Right lobe of liver (tissue), 6 donors: ENCODE results near the gene KCTD2. TPM values are rescaled to one million over a fixed set of nuclear protein-coding genes. Genes with fewer than 3 reads are reported as not detected.
"Not testable (repeated sequence)": the region's sequence is repeated elsewhere in the genome, so short reads cannot be mapped to it uniquely, and the experiment has no call there.

ENCODE experiments used
- ATAC-seq, 4 donors: fragments of 200-7000 bp; cut with Tn5 transposase; one replicate each; pipeline ENCODE4 v1.9.1; 2020; ENCODE audit warnings: mild to moderate bottlenecking in 4 of 4, moderate library complexity in 4 of 4
- DNase-seq, 3 donors: peaks; one replicate each; pipeline ENCODE4 v3.0.0-alpha.2; 2020
- H3K27ac ChIP-seq, 3 donors: fragments of 200-600 bp; one replicate each; pipeline ENCODE4 v1.8.0; 2022
- H3K27me3 ChIP-seq, 2 donors: fragments of 200-600 bp; one replicate each; pipeline ENCODE4 v1.8.0; 2022
- H3K36me3 ChIP-seq, 4 donors: fragments of 200-600 bp; sonication (generic) in 1 of 4; one replicate each; pipeline versions ENCODE4 v1.5.1 to v1.8.0; 2017 to 2022; ENCODE audit warnings: control low read depth in 1 of 4
- H3K4me1 ChIP-seq, 4 donors: fragments of 200-600 bp; sonication (generic) in 1 of 4; one replicate each; pipeline versions ENCODE4 v1.5.1 to v1.8.0; 2017 to 2022; ENCODE audit warnings: control low read depth in 1 of 4
- H3K4me3 ChIP-seq, 3 donors: fragments of 200-600 bp; one replicate each; pipeline ENCODE4 v1.8.0; 2022
- H3K9me3 ChIP-seq, 4 donors: fragments of 200-600 bp; sonication (generic) in 1 of 4; one replicate each; pipeline versions ENCODE4 v1.5.1 to v1.8.0; 2017 to 2022; ENCODE audit warnings: control low read depth in 1 of 4
- CTCF ChIP-seq, 4 donors: fragments of 200-600 bp in 3 of 4; fragments of 450-650 bp in 1 of 4; IDR thresholded peaks; one replicate each; pipeline versions ENCODE4 v1.5.1 to v1.8.0; 2016 to 2022; ENCODE audit warnings: antibody characterized with exemption in 4 of 4, mild to moderate bottlenecking in 2 of 4
- POLR2A ChIP-seq: fragments of 450-650 bp; IDR thresholded peaks from one replicate; pipeline ENCODE4 v1.6.1; 2017; ENCODE audit warnings: antibody characterized with exemption, mild to moderate bottlenecking
- WGBS: methylation state at CpG from one replicate; pipeline ENCODE4 v1.1.6; 2018; ENCODE audit warnings: low coverage, low lambda C conversion rate; ENCODE audit not compliant: insufficient coverage; ENCODE audit errors: missing lambda C conversion rate; 5-methylcytosine and 5-hydroxymethylcytosine counted together
- intact Hi-C, 2 donors: fragments of 100-400 bp; cut with DNase I; formaldehyde crosslinking; loops; one replicate each; pipeline versions ENCODE4 v1.11.2 to v1.14.1; 2022
- total RNA-seq, 6 experiments: library from RNA; depleted of rRNA in 2 of 6; stranded (reverse); fragments of >200 nt in 2 of 6; fragmentation: NEBNext Ultra II Directional in 3 of 6; extraction: Animal tissue kit (Norgen Biotek cat#: 25700) in 3 of 6; gene quantifications; one replicate each; pipeline versions ENCODE4 v1.1.0 to v1.2.4, GENCODE V29; 2016 to 2023
- donor health status: DM: no; HTN: yes; CAD: no.
- donor health status: DM: no; HTN: no; CAD: no.
- donor health status: DM: no; HTN: no; CAD: no.
- donor health status: DM: no; HTN: yes; CAD: no.
- donor health status: DM: no; HTN: yes; CAD: no.

Gene KCTD2
- total RNA-seq, 6 experiments from 2014 or later, result 7.2 to 10.3 (median 8.1) TPM

- WGBS, result 89% methylated on average over 7 of the region's 7 CpGs
- no peak overlapping the region for H3K4me3 ChIP-seq
- H3K9me3 ChIP-seq, result no peaks in the 10 kb centered on the region
- peaks cover 0 to 25% (median 9%) of the 10 kb centered on the region in 4 donors for H3K36me3 ChIP-seq
- intact Hi-C loops, result loop anchor here in 1 of 2 donors (5.0 kb wide), 1 partner anchor 37 kb away; no protein-coding TSS in a partner anchor
- H3K27ac ChIP-seq, result no peak overlapping the region
- no peak for DNase-seq
- TF ChIP-seq POLR2A (no peak), CTCF (IDR thresholded peaks at IDR 0.05) (no peak)
- no peak for ATAC-seq
- no peaks in the 10 kb centered on the region for H3K27me3 ChIP-seq
- peaks cover 0 to 21% (median 10%) of the 10 kb centered on the region in 4 donors for H3K4me1 ChIP-seq
Measured at GRCh38 chr17:75044716-75045115, 2.3 kb upstream of the KCTD2 start.

- 16% methylated on average over 19 of the region's 25 CpGs for WGBS
Measured at GRCh38 chr17:75045946-75046406, 1.0 kb upstream of the KCTD2 start.

GRCh38 chr17:75047398-75048098 is 523 bp downstream of the KCTD2 start:
- intact Hi-C loops, result no loop called here
- WGBS, result 4% methylated on average over 11 of the region's 38 CpGs
- peak overlapping the region; percentile 49 to 85 (median 64) for H3K27ac ChIP-seq

More at GRCh38 chr17:75045946-75046406, 1.0 kb upstream of the KCTD2 start:
- Histone ChIP-seq H3K27ac (peak overlapping the region; percentile 64 to 85 (median 79)), H3K4me1 (peaks cover 0 to 21% (median 10%) of the 10 kb centered on the region in 4 donors), H3K4me3 (peak overlapping the region; percentile 51 to 97 (median 90)), H3K36me3 (peaks cover 0 to 21% (median 8%) of the 10 kb centered on the region in 4 donors)
- H3K9me3 ChIP-seq, ATAC-seq, intact Hi-C loops, DNase-seq, H3K27me3 ChIP-seq: not testable (repeated sequence)

GRCh38 chr17:75048249-75048878 is 1.3 kb downstream of the KCTD2 start:
- intact Hi-C loops, result no loop called here
- peak overlapping the region in 1 of 3 donors; percentile 14 for H3K27ac ChIP-seq
- 7% methylated on average over 5 of the region's 5 CpGs for WGBS

More at GRCh38 chr17:75047398-75048098, 523 bp downstream of the KCTD2 start:
- ATAC-seq, result no peak
- peaks cover 0 to 8% (median 2%) of the 10 kb centered on the region in 4 donors for H3K36me3 ChIP-seq
- no peaks in the 10 kb centered on the region for H3K27me3 ChIP-seq
- peak overlapping the region; percentile 51 to 97 (median 90) for H3K4me3 ChIP-seq
- H3K4me1 ChIP-seq, result peaks cover 0 to 21% (median 10%) of the 10 kb centered on the region in 4 donors
- DNase-seq, result peak; percentile 49 to 65 (median 60)
- no peaks in the 10 kb centered on the region for H3K9me3 ChIP-seq
- TF ChIP-seq CTCF (IDR thresholded peaks at IDR 0.05) (no peak), POLR2A (no peak)

More at GRCh38 chr17:75048249-75048878, 1.3 kb downstream of the KCTD2 start:
- no peaks in the 10 kb centered on the region for H3K9me3 ChIP-seq
- peaks cover 0 to 21% (median 10%) of the 10 kb centered on the region in 4 donors for H3K4me1 ChIP-seq
- TF ChIP-seq POLR2A, result no peak
- TF ChIP-seq CTCF (IDR thresholded peaks at IDR 0.05), result no peak
- H3K36me3 ChIP-seq, result peaks cover 0 to 16% (median 7%) of the 10 kb centered on the region in 4 donors
- ATAC-seq (peak in 3 of 4 donors; percentile 8 to 29 (median 16)), DNase-seq (peak in 1 of 3 donors; percentile 63)
- peak overlapping the region; percentile 51 to 97 (median 90) for H3K4me3 ChIP-seq
- H3K27me3 ChIP-seq, result no peaks in the 10 kb centered on the region
